ENCODE measurements around the gene VTCN1.

Gene VTCN1

GRCh38 chr1:117181630-117182041 is 29.1 kb downstream of the VTCN1 start:
- TF ChIP-seq CTCF (IDR thresholded peaks at IDR 0.05; ENCODE audit: low read depth, low read length, missing control alignments): no peak
- in situ Hi-C loops (cut with HindIII; ENCODE audit: low sequenced_read_pairs): no loop called here
- no peak for DNase-seq (ENCODE audit: low read depth)
- H3K4me3 ChIP-seq (ENCODE audit: low read depth, low read length): no peak overlapping the region

GRCh38 chr1:117180147-117180967 is 30.4 kb downstream of the VTCN1 start:
- in situ Hi-C loops (cut with HindIII; ENCODE audit: low sequenced_read_pairs): no loop called here
- no peak for TF ChIP-seq CTCF (IDR thresholded peaks at IDR 0.05; ENCODE audit: low read depth, low read length, missing control alignments)
- DNase-seq (ENCODE audit: low read depth): no peak
- H3K4me3 ChIP-seq (ENCODE audit: low read depth, low read length): no peak overlapping the region

DNA sequence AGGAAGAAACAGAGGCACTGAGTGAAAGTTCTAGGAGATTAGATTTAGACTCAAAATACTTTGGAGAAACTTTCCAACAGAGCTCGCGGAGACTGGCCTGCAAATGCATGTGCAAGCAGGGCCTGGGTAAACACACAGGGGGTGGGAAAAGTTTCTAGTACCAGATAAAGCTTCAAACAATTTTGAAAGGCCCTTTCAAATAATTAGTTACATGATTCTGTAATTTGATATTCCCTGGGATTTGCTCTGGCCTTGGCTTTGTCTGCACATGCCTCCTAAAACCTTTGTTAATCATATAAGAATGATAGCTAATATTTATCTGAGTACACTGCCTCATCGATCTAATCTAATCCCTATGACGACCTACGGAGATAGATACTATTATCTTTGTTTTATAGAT is 31.3 kb downstream of the VTCN1 start:
- no peak for TF ChIP-seq CTCF (IDR thresholded peaks at IDR 0.05; ENCODE audit: low read depth, low read length, missing control alignments)
- H3K4me3 ChIP-seq (ENCODE audit: low read depth, low read length): no peak overlapping the region
- in situ Hi-C loops (cut with HindIII; ENCODE audit: low sequenced_read_pairs): no loop called here
- no peak for DNase-seq (ENCODE audit: low read depth)

DNA sequence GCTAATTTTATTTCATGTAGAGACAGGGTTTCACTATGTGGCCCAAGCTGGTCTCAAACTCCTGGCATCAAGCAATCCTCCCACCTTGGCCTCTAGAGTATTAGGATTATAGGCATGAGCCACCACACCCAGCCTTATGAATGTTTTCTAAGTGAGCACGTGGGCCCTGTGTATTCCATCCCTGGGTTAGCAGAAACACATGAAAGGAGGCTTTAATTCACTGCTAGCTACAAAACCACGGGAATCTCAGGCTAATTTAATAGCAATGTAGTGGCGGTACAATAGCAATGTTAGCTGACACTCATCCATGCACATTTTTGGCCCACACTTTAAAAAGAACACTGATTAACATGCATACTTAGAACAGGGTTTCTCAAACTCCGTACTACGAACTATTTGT is 32.0 kb downstream of the VTCN1 start:
- no peak for TF ChIP-seq CTCF (IDR thresholded peaks at IDR 0.05; ENCODE audit: low read depth, low read length, missing control alignments)
- in situ Hi-C loops (cut with HindIII; ENCODE audit: low sequenced_read_pairs): no loop called here
- DNase-seq (ENCODE audit: low read depth): no peak
- no peak overlapping the region for H3K4me3 ChIP-seq (ENCODE audit: low read depth, low read length)

DNA sequence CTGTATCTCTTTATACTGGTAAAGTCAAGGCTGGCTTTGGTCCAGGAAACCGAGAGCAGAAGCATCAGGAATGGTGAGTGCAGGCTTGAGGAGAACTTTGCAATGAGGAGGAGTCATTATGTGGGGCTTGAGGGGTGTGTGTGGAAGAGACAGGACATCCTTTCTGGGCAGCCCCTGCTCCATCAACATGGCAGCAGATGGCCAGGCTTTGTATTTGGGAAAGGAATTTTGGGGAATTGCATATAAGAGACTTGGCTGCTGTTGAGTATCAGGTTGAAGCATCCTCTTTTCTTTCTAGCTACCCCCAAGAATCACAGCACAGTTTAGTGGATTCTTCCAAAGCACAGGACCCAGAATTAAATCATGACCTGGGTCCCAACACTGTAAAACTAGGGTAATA is 33.4 kb downstream of the VTCN1 start:
- no peak for DNase-seq (ENCODE audit: low read depth)
- no peak overlapping the region for H3K4me3 ChIP-seq (ENCODE audit: low read depth, low read length)
- in situ Hi-C loops (cut with HindIII; ENCODE audit: low sequenced_read_pairs): no loop called here
- no peak for TF ChIP-seq CTCF (IDR thresholded peaks at IDR 0.05; ENCODE audit: low read depth, low read length, missing control alignments)

- in situ Hi-C loops (cut with HindIII; ENCODE audit: low sequenced_read_pairs): no loop called here
- no peak overlapping the region for H3K4me3 ChIP-seq (ENCODE audit: low read depth, low read length)
- no peak for TF ChIP-seq CTCF (IDR thresholded peaks at IDR 0.05; ENCODE audit: low read depth, low read length, missing control alignments)
- DNase-seq (ENCODE audit: low read depth): no peak
Measured at GRCh38 chr1:117176579-117176978, 34.1 kb downstream of the VTCN1 start.
